GM19351 (cell line): ENCODE measurements around the gene KBTBD8.

Source experiments
- ATAC-seq: cut with Tn5 transposase; IDR thresholded peaks from one replicate; pipeline ENCODE4 v1.9.1; 2021; ENCODE audit warnings: mild to moderate bottlenecking, moderate library complexity; ENCODE audit not compliant: unreplicated experiment

KBTBD8 gene

GRCh38 chr3:66997560-66998112 is 471 bp upstream of the KBTBD8 start:
- ATAC-seq, result peak; percentile 77

GRCh38 chr3:66998904-66999235 is 763 bp downstream of the KBTBD8 start:
- no peak for ATAC-seq

DNA sequence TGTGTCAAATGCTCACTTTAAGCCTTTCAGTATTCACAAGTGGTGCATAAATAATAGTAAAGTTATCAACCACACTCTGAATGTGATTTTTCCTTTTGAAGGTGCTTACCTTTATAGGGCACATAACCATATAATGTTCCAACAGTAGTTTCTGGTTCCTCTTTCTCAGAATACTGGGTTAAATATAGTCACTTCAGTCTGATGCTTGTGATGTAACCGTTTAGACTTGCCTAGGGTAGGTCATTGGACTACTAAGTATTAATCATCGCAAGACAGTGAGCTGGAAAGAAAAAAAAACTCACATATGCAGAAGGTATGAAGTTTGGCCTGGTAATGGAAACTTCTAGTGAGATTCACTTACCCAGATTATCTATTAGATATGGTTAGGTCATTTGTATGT is 1.9 kb downstream of the KBTBD8 start:
- peak; percentile 57 for ATAC-seq

- no peak for ATAC-seq
These were observed 3.2 kb downstream of the KBTBD8 start for GRCh38 chr3:67001086-67001861.

GRCh38 chr3:67005974-67006373 is 7.9 kb downstream of the KBTBD8 start:
- no peak for ATAC-seq

DNA sequence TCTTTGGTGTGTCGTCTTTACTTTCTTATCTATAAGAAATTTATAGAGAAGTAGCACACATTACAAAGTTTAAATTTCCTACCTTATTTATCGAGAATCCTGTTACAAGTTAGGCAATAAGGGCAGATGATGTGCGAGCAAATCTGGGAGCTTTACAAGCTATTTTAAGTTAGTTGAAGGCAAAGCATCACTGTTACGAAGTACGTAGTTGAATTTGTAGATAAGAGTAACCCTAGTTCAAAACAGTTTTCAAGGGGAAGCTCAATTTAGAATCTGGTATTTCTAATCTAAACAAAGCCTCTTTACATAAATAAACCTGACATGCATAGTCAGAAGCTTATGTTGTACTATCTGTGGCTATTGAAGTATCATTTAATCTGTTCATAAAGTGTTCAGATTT is 8.4 kb downstream of the KBTBD8 start:
- ATAC-seq, result no peak

- ATAC-seq, result no peak
These were observed 10.3 kb downstream of the KBTBD8 start for GRCh38 chr3:67008388-67008787.

- ATAC-seq, result no peak
These were observed 11.6 kb downstream of the KBTBD8 start for GRCh38 chr3:67009716-67010115.

- no peak for ATAC-seq
These were observed 13.5 kb downstream of the KBTBD8 start for GRCh38 chr3:67011414-67012131.

DNA sequence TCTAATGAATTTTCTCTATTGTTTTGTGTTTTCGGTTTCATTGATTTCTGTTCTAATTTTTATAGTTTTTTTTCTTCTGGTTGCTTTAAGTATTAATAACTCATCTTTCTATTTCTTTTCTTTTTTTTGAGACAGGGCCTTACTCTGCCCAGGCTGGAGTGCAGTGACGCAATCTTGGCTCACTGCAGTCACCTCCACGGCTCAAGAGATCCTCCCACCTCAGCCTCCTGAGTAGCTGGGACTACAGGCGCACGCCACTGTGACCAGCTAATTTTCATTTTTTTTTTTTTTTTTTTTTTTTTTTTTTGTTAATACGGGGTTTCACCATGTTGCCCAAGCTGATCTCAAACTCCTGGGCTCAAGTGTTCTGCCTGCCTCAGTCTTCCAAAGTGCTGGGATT is 14.5 kb downstream of the KBTBD8 start:
- ATAC-seq, result no peak

DNA sequence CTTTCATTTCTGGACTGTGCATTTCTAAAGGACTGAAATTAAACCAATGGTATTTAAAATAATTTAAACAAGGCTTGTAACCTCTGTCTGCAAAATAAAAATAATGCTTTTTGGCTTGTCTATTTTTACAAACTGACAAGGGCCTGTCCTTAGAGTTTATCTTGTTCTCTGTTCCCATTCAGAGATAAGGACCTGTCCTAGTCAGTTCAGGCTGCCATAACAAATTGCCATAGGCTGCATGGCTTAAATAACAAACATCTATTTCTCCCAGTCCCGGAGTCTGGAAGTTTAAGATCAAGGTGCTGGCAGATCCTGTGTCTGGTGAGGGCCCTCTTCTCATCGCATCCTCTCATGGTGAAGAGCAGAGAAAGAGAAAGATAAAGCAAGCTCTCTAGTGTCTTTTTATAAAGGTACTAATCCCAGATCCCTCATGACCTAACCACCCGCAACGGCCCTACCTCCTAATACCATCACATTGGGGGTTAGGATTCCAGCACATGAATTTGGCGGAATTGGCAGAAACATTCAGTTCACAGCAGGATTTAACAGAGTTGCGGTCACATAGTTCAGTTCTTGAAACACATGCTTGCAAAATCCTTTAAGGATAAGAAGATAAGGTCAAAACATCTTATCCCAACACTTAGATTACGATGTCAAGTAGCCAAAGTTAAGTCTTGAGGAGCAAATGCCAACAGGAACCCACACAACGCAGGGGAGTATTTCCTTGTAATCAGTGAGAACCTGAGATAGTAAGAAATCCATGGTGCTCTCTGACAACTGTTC is 17.8 kb downstream of the KBTBD8 start:
- no peak for ATAC-seq

- ATAC-seq, result peak; percentile 50
These were observed 18.5 kb downstream of the KBTBD8 start for GRCh38 chr3:67016522-67017080.

GRCh38 chr3:67017211-67017610 is 19.1 kb downstream of the KBTBD8 start:
- ATAC-seq, result peak; percentile 19

DNA sequence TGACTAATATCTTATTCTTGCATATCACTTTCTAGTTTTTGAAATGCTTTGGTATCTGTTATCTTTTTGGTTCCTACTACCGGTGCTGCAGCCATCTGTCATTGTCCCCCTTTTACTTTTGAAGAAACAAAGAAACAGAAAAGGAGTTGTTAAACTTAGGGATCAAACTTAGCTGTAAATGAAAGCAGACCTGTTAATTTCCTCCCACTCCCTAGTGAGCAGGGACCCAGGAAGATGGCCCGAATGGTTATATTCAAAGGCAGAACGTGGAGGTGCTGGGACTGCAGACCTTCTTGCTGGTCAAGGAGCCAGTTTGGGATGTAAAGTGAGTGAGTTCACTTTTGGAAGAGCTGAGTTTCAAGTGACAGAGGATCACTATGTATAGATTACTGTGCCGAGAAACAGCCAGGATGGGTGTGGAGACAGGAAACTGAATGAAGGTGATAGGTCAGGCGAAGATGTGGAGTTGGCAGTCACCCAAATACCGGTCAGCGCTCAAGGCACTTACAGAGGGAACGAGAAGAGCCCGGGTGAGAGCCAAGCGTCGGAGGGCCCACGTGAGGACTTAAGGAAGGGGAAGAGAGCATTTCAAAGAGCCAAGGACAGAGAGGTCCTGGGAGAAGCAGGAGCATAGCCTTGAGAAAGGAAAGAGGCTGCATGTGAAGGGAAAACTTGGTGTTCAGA is 20.1 kb downstream of the KBTBD8 start:
- peak; percentile 52 for ATAC-seq

DNA sequence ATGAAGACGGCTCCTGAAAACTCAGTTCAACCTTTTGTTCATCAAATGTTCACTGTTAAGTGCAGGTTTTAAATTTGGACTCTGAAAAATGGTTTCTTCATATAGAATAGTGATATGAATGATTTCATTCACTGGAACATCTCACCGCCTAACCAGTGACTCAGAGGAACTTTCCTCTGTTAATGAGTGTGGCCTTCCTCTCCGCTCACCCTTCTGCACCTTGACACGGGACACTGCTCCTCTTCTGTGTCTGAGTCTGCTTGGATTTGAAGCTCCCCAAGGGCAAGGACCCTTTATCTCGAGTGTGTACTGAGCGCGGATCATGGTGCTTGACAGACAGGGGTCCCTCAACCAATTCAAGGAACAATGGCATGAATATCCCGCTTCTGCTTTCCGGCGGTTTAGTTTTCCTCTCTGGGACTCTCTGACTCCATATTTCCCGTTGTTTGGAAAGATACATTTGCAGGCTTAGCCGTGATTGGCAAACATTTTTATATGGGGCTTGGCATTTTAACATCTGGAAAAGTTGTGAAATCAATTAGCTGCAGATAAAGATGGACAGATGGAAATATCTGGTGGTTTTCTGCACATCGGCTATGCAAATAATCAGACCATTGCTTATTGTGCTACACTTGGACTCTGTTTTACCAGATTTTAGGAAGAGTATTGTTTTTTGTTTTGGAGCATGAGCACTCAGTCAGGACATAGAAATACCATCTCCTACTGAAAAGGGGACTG is 20.9 kb downstream of the KBTBD8 start:
- ATAC-seq, result peak; percentile 46

DNA sequence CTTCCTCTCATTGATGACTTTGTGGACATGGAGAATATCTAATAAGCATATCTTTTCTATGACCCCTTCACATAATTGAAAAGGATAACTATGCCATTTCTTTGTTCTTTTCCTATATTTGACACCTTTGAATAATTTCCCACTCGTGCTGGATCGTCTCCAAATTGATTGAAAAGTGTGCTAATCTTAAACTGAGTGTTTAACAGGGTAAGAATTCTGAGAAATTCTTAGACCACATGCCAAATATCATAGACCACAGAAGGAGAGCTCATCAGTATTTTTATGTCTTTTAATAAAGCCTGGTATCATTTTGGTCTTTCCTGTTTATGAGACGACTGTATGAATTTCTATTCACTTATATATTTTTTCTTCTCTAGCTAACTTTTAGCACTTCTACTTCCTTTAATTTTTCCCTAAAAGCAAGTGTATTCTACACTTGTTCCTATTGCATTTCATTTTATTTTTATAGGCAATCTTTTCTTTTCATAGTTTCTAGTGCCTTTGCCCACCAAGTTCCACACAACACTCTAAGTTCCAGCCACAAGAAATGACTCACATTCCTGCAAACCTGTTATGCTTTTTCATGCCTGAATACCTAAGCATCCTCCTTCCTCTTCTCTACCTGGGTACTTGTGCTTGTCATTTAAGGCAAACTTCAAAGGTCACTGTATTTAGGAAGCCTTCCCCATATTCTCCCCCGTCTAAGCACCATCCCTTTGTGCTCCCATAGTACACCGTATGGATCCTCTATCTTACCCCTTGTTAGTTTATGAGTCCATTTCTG is 30.1 kb downstream of the KBTBD8 start:
- ATAC-seq, result no peak

GRCh38 chr3:67030785-67031740 is 33.0 kb downstream of the KBTBD8 start:
- peak; percentile 81 for ATAC-seq

DNA sequence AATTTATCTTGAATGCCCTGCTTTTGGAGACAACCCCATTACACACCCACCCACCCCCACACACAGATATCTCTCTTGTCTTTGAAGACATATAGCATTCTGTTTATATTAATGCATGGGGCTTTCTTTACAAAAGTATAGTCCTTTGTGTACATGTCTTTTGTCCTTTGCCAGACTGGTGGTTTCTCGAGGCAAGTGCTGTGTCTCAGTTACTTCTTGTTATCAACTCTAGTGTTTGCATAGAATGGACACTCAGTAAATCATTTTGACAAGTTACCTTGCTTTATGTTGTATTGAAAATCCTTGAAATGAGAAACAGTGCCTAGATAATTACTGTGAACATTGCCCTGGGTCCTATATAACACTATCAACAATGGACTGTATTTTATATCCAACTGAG is 33.9 kb downstream of the KBTBD8 start:
- ATAC-seq, result no peak
